Pancreas (tissue), 10 donors: ENCODE results near the gene EPB41. TPM values are rescaled to one million over a fixed set of nuclear protein-coding genes. Genes with fewer than 3 reads are reported as not detected.
"Not testable (repeated sequence)": the region's sequence is repeated elsewhere in the genome, so short reads cannot be mapped to it uniquely, and the experiment has no call there.

ENCODE experiments used
- ATAC-seq, 4 donors: fragments of 200-7000 bp; cut with Tn5 transposase; one replicate each; pipeline versions ENCODE4 v1.8.0 to v1.9.1; 2020; ENCODE audit warnings: mild to moderate bottlenecking in 4 of 4, moderate library complexity in 4 of 4
- DNase-seq, 6 donors: peaks; one replicate each; pipeline ENCODE4 v3.0.0-alpha.2; 2020
- FAIRE-seq: peaks from 2 replicates; lab custom pipeline; 2012; peaks lifted over from hg19 to GRCh38; lab: Jason Lieb, UNC
- H3K27ac ChIP-seq, 4 donors: fragments of 200-600 bp; sonication (generic); 1 replicate in 3 of 4; 2 replicates in 1 of 4; pipeline versions ENCODE4 v1.5.0 to v1.8.0; 2020
- H3K27me3 ChIP-seq, 4 donors: fragments of 200-600 bp; one replicate each; pipeline ENCODE4 v1.8.0; 2021
- H3K36me3 ChIP-seq, 3 donors: fragments of 200-600 bp; sonication (generic) in 1 of 3; one replicate each; pipeline versions ENCODE4 v1.5.0 to v1.8.0; 2020 to 2021
- H3K4me1 ChIP-seq, 3 donors: fragments of 200-600 bp; one replicate each; pipeline ENCODE4 v1.8.0; 2021
- H3K4me3 ChIP-seq, 4 donors: fragments of 200-600 bp; sonication (generic) in 2 of 4; one replicate each; pipeline versions ENCODE4 v1.5.0 to v1.8.0; 2020 to 2021
- H3K9me3 ChIP-seq, 4 donors: fragments of 200-600 bp; one replicate each; pipeline ENCODE4 v1.8.0; 2021
- WGBS, 2 donors: extraction: QIAGEN DNeasy Blood & Tissue Kit; methylation state at CpG; one replicate each; pipeline ENCODE4 v1.1.7; 2013; 5-methylcytosine and 5-hydroxymethylcytosine counted together
- intact Hi-C, 3 donors: fragments of 100-400 bp; cut with DNase I; formaldehyde crosslinking; loops; one replicate each; pipeline versions ENCODE4 v1.11.1 to v1.14.2; 2022
- polyA plus RNA-seq, 2 donors: library from polyadenylated mRNA; stranded (reverse); fragments of 200-250 nt; gene quantifications; one replicate each; pipeline ENCODE4 v1.2.3, GENCODE V29; 2013
- total RNA-seq, 6 donors: library from RNA; stranded (reverse); fragmentation: NEBNext Ultra II Directional in 4 of 6; extraction: Animal tissue kit (Norgen Biotek cat#: 25700) in 4 of 6; gene quantifications; one replicate each; pipeline versions ENCODE4 v1.2.1 to v1.2.4, GENCODE V29; 2021 to 2023
- TF ChIP-seq, protein P1 (sequence below), 4 donors: fragments of 200-600 bp; sonication (generic) in 3 of 4; IDR thresholded peaks; one replicate each; pipeline versions ENCODE4 v1.5.0 to v1.8.0; 2021; ENCODE audit warnings: antibody characterized with exemption in 4 of 4
- donor health status: healthy with polysubstance abuse.
- donor health status: DM: no; HTN: no; CAD: no; lungs with moderate emphysema.
- donor health status: DM: no; HTN: no; CAD: no.
- donor health status: control.
- donor health status: control.
- donor health status: Bipolar disorder and iron deficiency.
- donor health status: DM: yes; HTN: yes; CAD: no.
- donor health status: DM: no; HTN: no; CAD: no.
- donor health status: DM: no; HTN: no; CAD: no.
- donor health status: DM: yes; HTN: yes; CAD: no.

Gene EPB41
- total and polyA plus RNA-seq, 8 donors, result 9.1 to 39.8 (median 23.2) TPM

DNA sequence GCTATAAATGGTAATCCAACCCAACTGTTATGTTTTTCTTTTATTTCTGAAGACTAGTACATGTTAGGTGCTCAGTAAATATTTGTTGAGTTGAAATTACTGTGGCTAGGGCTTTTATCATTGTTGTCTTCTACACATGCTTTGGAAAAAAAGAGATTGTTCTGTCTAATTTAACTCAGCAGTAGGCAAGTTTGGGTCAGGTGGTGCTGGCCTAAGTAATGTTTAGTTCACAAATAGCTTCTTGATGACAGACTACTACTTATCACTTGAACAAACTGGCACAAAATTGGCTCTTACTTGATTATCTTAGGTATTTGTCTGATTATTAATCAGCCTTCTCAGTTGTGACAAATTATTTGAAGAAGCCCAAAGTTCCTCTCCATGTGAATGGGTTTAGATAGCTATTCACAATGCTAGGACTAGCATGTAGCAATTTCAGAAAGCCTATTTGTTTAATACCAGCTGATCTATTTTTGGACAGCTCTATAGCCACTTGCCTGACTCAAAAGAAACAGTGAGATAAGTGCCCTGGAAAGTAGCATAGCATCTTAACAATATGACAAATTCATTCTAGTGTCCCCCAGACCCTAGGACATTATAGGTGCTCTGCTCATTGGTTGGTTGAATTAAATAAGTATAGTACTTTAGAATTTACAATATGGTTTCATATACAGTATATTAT is 176.7 kb downstream of the EPB41 start:
- intact Hi-C loops, result no loop called here
- Histone ChIP-seq H3K27ac (no peak overlapping the region), H3K4me1 (no peaks in the 10 kb centered on the region), H3K9me3 (no peaks in the 10 kb centered on the region), H3K27me3 (no peaks in the 10 kb centered on the region), H3K4me3 (no peak overlapping the region), H3K36me3 (no peaks in the 10 kb centered on the region)
- ATAC-seq (no peak), FAIRE-seq (no peak), DNase-seq (no peak)
- TF ChIP-seq, protein P1, sequence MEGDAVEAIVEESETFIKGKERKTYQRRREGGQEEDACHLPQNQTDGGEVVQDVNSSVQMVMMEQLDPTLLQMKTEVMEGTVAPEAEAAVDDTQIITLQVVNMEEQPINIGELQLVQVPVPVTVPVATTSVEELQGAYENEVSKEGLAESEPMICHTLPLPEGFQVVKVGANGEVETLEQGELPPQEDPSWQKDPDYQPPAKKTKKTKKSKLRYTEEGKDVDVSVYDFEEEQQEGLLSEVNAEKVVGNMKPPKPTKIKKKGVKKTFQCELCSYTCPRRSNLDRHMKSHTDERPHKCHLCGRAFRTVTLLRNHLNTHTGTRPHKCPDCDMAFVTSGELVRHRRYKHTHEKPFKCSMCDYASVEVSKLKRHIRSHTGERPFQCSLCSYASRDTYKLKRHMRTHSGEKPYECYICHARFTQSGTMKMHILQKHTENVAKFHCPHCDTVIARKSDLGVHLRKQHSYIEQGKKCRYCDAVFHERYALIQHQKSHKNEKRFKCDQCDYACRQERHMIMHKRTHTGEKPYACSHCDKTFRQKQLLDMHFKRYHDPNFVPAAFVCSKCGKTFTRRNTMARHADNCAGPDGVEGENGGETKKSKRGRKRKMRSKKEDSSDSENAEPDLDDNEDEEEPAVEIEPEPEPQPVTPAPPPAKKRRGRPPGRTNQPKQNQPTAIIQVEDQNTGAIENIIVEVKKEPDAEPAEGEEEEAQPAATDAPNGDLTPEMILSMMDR (IDR thresholded peaks at IDR 0.05), result no peak

DNA sequence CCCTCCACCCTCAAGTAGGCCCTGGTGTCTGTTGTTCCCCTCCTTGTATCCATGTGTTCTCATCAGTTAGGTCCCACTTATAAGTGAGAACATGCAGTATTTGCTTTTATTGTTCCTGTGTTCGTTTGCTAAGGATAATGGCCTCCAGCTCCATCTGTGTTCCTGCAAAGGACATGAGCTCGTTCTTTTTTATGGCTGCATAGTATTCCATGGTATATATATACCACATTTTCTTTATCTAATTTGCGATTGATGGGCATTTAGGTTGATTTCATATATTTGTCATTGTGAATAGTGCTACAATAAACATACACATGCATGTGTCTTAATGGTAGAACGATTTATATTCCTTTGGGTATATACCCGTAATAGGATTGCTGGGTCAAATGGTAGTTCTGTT is 178.3 kb downstream of the EPB41 start:
- H3K9me3 ChIP-seq, intact Hi-C loops, FAIRE-seq, H3K36me3 ChIP-seq, H3K27ac ChIP-seq, ATAC-seq, DNase-seq, H3K27me3 ChIP-seq, H3K4me3 ChIP-seq, H3K4me1 ChIP-seq: not testable (repeated sequence)
- WGBS, 2 donors, result 92 to 96% methylated on average over 5 of the region's 5 CpGs

DNA sequence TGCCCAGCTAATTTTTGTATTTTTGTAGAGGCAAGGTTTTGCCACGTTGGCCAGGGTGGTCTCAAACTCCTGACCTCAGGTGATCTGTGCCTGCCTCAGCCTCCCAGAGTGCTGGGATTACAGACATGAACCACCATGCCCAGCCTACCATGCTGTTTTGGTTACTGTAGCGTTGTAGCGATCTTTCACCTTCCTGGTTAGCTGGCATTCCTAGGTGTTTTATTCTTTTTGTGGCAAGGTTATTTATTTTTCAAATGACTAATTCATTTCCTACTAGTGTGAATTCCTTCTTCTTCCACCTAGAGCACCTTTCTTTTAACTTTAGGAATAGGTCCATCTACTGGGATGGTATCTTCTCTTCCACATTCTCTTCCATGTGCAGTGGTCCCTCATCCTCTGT is 180.1 kb downstream of the EPB41 start:
- no peak overlapping the region for H3K27ac ChIP-seq
- no peaks in the 10 kb centered on the region for H3K9me3 ChIP-seq
- TF ChIP-seq, protein P1 (IDR thresholded peaks at IDR 0.05), result no peak
- 84 to 90% methylated on average over 3 of the region's 3 CpGs for WGBS, 2 donors
- intact Hi-C loops, result no loop called here
- no peak for FAIRE-seq
- ATAC-seq, result no peak
- no peaks in the 10 kb centered on the region for H3K36me3 ChIP-seq
- no peaks in the 10 kb centered on the region for H3K27me3 ChIP-seq
- no peaks in the 10 kb centered on the region for H3K4me1 ChIP-seq
- DNase-seq, result no peak
- H3K4me3 ChIP-seq, result no peak overlapping the region

DNA sequence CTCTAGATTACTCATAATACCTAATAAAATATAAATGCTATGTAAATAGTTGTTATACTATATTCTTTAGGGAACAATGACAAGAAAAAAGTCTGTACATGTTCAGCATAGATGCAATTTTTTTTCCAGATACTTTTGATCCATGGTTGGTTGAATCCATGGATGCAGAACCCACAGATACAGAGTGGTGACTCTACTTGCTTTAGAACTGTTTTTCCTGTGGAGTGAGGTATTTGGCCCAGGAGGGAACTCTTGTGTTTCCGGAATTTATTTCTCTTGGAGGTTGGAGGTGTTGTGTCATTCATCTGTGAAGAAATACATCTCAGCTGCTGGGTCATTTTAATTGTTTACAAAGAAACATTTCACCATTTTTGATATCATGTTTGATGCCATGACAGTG is 180.6 kb downstream of the EPB41 start:
- 89 to 91% methylated on average over 1 of the region's 1 CpG for WGBS, 2 donors
- Histone ChIP-seq H3K4me3 (no peak overlapping the region), H3K36me3 (no peaks in the 10 kb centered on the region), H3K9me3 (no peaks in the 10 kb centered on the region), H3K27ac (no peak overlapping the region), H3K27me3 (no peaks in the 10 kb centered on the region), H3K4me1 (no peaks in the 10 kb centered on the region)
- ATAC-seq (no peak), DNase-seq (no peak), FAIRE-seq (no peak)
- intact Hi-C loops, result no loop called here
- TF ChIP-seq, protein P1 (IDR thresholded peaks at IDR 0.05), result no peak

GRCh38 chr1:29096231-29096886 is 182.0 kb downstream of the EPB41 start:
- DNase-seq (no peak), ATAC-seq (no peak), FAIRE-seq (no peak)
- no peaks in the 10 kb centered on the region for H3K9me3 ChIP-seq
- H3K4me1 ChIP-seq, result no peaks in the 10 kb centered on the region
- no peaks in the 10 kb centered on the region for H3K27me3 ChIP-seq
- no peak overlapping the region for H3K27ac ChIP-seq
- no peaks in the 10 kb centered on the region for H3K36me3 ChIP-seq
- no peak overlapping the region for H3K4me3 ChIP-seq
- intact Hi-C loops, result no loop called here
- 80 to 85% methylated on average over 4 of the region's 4 CpGs for WGBS, 2 donors
- TF ChIP-seq, protein P1 (IDR thresholded peaks at IDR 0.05), result no peak
